GM12878 (cell line): ENCODE measurements around the gene MESP2. TPM values are rescaled to one million over a fixed set of nuclear protein-coding genes. Genes with fewer than 3 reads are reported as not detected.

Experiments
- ATAC-seq: fragments of 200-7000 bp; cut with Tn5 transposase; 3 replicates; pipeline ENCODE4 v1.9.1; 2020; ENCODE audit warnings: mild to moderate bottlenecking, moderate library complexity
- BruUV-seq: library from RNA; stranded (reverse); fragments of 400-500 nt; replicated peaks from 2 replicates; lab custom pipeline; 2021; lab: Mats Ljungman, UMichigan
- CTCF ChIA-PET: fragments of 300-600 bp; sonication (Branson Sonifier 250); formaldehyde crosslinking; extraction: SDS; loops from one replicate; lab custom pipeline; 2021; ENCODE audit warnings: inconsistent platforms; lab: Yijun Ruan, JAX
- POLR2A ChIA-PET: fragments of 350-600 bp; formaldehyde crosslinking; extraction: SDS; loops from one replicate; lab custom pipeline; 2021; ENCODE audit warnings: inconsistent platforms; lab: Charles Lee
- RAD21 ChIA-PET: fragments of 300-600 bp; sonication (Branson Sonifier 250); formaldehyde crosslinking; loops from one replicate; lab custom pipeline; 2023; ENCODE audit warnings: antibody characterized with exemption; ENCODE audit not compliant: unreplicated experiment; lab: Charles Lee
- SMC1A ChIA-PET: fragments of 300-600 bp; sonication (Branson Sonifier 250); formaldehyde crosslinking; loops from one replicate; lab custom pipeline; 2023; ENCODE audit not compliant: unreplicated experiment, uncharacterized antibody; lab: Charles Lee
- DNase-seq: peaks from one replicate; pipeline ENCODE4 v3.0.0-alpha.2; 2011; ENCODE audit warnings: low read depth, low spot score
- FAIRE-seq: peaks from 3 replicates; lab custom pipeline; 2011; peaks lifted over from hg19 to GRCh38; lab: Jason Lieb, UNC
- H2AFZ ChIP-seq: 2 replicates; pipeline ENCODE4 v1.6.0; 2011; ENCODE audit warnings: low read depth, low read length, control low read depth; ENCODE audit not compliant: control insufficient read depth
- H3K27ac ChIP-seq: 2 replicates; pipeline ENCODE4 v1.5.1; 2011; ENCODE audit warnings: control low read depth; ENCODE audit not compliant: control insufficient read depth, insufficient read depth
- H3K27me3 ChIP-seq, 2 experiments: replicated peaks in 1 of 2; 2 replicates each; pipeline versions ENCODE4 v1.6.0 to v1.6.1; 2011; ENCODE audit warnings: low read length in 1 of 2; ENCODE audit not compliant: control insufficient read depth in 2 of 2, insufficient read depth in 2 of 2
- H3K36me3 ChIP-seq, 2 experiments: 2 replicates each; pipeline ENCODE4 v1.5.1; 2011; ENCODE audit warnings: low read length in 1 of 2; ENCODE audit not compliant: control insufficient read depth in 2 of 2, insufficient read depth in 2 of 2
- H3K4me1 ChIP-seq: 2 replicates; pipeline ENCODE4 v1.6.1; 2011; ENCODE audit warnings: mild to moderate bottlenecking, low read length, moderate library complexity, mixed read lengths; ENCODE audit not compliant: control insufficient read depth, insufficient read depth
- H3K4me2 ChIP-seq: 2 replicates; pipeline ENCODE4 v1.6.0; 2011; ENCODE audit warnings: control low read depth; ENCODE audit not compliant: control insufficient read depth, insufficient read depth
- H3K4me3 ChIP-seq: fragments of 200-600 bp; sonication (generic); 2 replicates; pipeline ENCODE4 v1.5.1; 2016
- H3K79me2 ChIP-seq: 2 replicates; pipeline ENCODE4 v1.6.0; 2011; ENCODE audit warnings: low read length; ENCODE audit not compliant: control insufficient read depth, insufficient read depth
- H3K9ac ChIP-seq: 2 replicates; pipeline ENCODE4 v1.8.0; 2011; ENCODE audit warnings: low read length, control low read depth, mixed read lengths; ENCODE audit not compliant: control insufficient read depth, insufficient read depth
- H3K9me3 ChIP-seq: replicated peaks from 3 replicates; pipeline ENCODE4 v1.5.1; 2011; ENCODE audit warnings: mild to moderate bottlenecking, low read length; ENCODE audit not compliant: control insufficient read depth, insufficient read depth
- H4K20me1 ChIP-seq: 2 replicates; pipeline ENCODE4 v1.6.0; 2011; ENCODE audit not compliant: control insufficient read depth, insufficient read depth
- EED ChIP-seq: sonication (generic); IDR thresholded peaks from 2 replicates; pipeline ENCODE4 v1.6.1; 2016; ENCODE audit warnings: antibody characterized with exemption, low read depth
- MTA2 ChIP-seq: fragments of 450-650 bp; IDR thresholded peaks from 2 replicates; pipeline ENCODE4 v1.6.1; 2016; ENCODE audit warnings: low read depth, mild to moderate bottlenecking, moderate library complexity
- MYB ChIP-seq: fragments of 150-350 bp; IDR thresholded peaks from 2 replicates; pipeline ENCODE4 v1.6.1; 2014; ENCODE audit warnings: mild to moderate bottlenecking, low read depth, low read length, borderline replicate concordance
- NBN ChIP-seq: fragments of 450-650 bp; IDR thresholded peaks from 2 replicates; pipeline ENCODE4 v1.6.1; 2016
- PAX8 ChIP-seq: fragments of 450-650 bp; IDR thresholded peaks from 2 replicates; pipeline ENCODE4 v1.6.1; 2017; ENCODE audit warnings: mild to moderate bottlenecking, moderate library complexity
- WGBS: methylation state at CpG from one replicate; pipeline ENCODE4 v1.1.6; 2016; ENCODE audit warnings: low lambda C conversion rate; ENCODE audit not compliant: insufficient replicate concordance, insufficient coverage; ENCODE audit errors: missing lambda C conversion rate; 5-methylcytosine and 5-hydroxymethylcytosine counted together
- in situ Hi-C: fragments of 300-500 bp; cut with MboI; formaldehyde crosslinking; loops from 9 replicates; pipeline ENCODE4 v1.14.3; 2018; ENCODE audit warnings: mixed read lengths
- intact Hi-C: fragments of 100-400 bp; cut with micrococcal nuclease; formaldehyde crosslinking; loops from one replicate; pipeline ENCODE4 v1.14.2; 2022; ENCODE audit not compliant: unreplicated experiment
- polyA plus RNA-seq, 11 experiments: library from polyadenylated mRNA; depleted of rRNA in 4 of 11; unstranded in 6 of 11; stranded (reverse) in 5 of 11; fragments of >200 nt; fragmentation: Nextera tagmentation in 4 of 11; fragmentation: Illumina TruSeq in 1 of 11; extraction: Ambion mirVana in 4 of 11; extraction: Trizol in 1 of 11; gene quantifications; 1 replicate in 1 of 11; 2 replicates in 10 of 11; pipeline versions ENCODE4 v1.2.1 to v1.2.3, GENCODE V29; 2011 to 2016; ENCODE audit warnings: inconsistent platforms in 2 of 11, missing spikeins in 2 of 11, low read depth in 1 of 11
- total RNA-seq, 4 experiments: library from RNA; depleted of rRNA in 3 of 4; stranded (reverse); fragments of >200 nt in 3 of 4; fragmentation: Illumina TruSeq in 1 of 4; extraction: Trizol in 1 of 4; gene quantifications; 2 replicates each; pipeline versions ENCODE4 v1.2.1 to v1.2.3, GENCODE V29; 2013 to 2021
- TF ChIP-seq, protein P1 (sequence below): fragments of 450-650 bp; IDR thresholded peaks from 2 replicates; pipeline ENCODE4 v1.6.1; 2017; ENCODE audit warnings: mild to moderate bottlenecking, moderate library complexity

Gene MESP2
- total and polyA plus RNA-seq, 10 of the 15 experiments (the other 5 are each of a cell fraction or from before 2014, with no cell fraction given): 0.04 TPM; not detected in 9

DNA sequence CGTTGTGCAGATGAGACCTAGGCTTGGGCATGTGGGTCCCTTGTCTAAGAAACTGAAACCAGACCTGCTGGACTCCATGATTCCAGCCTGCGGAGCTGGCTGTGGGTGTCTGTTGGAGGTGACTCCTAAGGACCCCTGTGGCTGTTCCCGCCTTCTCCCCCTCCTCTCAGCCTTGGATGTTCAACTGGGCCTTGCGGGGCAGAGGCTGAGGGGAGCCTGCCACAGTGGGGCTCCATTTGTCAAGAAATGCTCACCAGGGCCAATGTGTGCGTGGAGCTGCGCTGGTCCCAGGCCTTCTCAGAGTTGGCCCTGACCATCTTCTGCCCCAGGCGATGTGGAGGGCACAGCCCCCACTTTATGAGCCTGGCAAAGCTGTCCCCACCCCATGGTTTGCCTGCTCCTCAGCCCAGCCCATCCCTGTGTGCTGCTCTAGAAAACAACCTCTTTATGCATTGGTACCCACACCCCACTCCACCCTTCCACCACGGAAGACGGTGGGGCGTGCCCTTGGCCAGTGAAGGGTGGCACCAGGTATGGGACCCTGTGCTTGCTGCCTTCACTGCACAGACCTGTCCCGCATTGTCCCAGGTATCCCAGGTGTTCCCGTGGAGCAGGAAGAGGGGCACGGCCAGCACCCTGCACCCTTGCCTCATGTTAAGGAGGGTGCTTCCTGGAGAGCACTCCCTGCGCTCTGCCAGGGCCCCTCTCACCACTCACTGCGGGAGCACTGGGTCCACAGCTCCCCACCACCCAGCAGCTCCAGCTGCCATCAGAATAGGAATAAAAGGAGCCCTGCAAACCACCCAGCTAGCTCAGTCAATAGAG, 7.9 kb downstream of the MESP2 start:
- peaks cover 2% of the 10 kb centered on the region; the same call in 2 of the 3 replicates for H3K9me3 ChIP-seq
- no peaks in the 10 kb centered on the region for H3K79me2 ChIP-seq
- no peak for DNase-seq
- BruUV-seq: no TSS peak
- no peak overlapping the region for H2AFZ ChIP-seq
- ATAC-seq: no peak
- intact Hi-C loops (no loop called here), in situ Hi-C loops (no loop called here)
- H3K27me3 ChIP-seq: no peaks in the 10 kb centered on the region
- H3K4me1 ChIP-seq: peaks cover 23% of the 10 kb centered on the region
- TF ChIP-seq MYB: no peak
- TF ChIP-seq MTA2: no peak
- TF ChIP-seq NBN: no peak
- TF ChIP-seq PAX8: no peak
- no peak for TF ChIP-seq EED
- TF ChIP-seq, protein P1, sequence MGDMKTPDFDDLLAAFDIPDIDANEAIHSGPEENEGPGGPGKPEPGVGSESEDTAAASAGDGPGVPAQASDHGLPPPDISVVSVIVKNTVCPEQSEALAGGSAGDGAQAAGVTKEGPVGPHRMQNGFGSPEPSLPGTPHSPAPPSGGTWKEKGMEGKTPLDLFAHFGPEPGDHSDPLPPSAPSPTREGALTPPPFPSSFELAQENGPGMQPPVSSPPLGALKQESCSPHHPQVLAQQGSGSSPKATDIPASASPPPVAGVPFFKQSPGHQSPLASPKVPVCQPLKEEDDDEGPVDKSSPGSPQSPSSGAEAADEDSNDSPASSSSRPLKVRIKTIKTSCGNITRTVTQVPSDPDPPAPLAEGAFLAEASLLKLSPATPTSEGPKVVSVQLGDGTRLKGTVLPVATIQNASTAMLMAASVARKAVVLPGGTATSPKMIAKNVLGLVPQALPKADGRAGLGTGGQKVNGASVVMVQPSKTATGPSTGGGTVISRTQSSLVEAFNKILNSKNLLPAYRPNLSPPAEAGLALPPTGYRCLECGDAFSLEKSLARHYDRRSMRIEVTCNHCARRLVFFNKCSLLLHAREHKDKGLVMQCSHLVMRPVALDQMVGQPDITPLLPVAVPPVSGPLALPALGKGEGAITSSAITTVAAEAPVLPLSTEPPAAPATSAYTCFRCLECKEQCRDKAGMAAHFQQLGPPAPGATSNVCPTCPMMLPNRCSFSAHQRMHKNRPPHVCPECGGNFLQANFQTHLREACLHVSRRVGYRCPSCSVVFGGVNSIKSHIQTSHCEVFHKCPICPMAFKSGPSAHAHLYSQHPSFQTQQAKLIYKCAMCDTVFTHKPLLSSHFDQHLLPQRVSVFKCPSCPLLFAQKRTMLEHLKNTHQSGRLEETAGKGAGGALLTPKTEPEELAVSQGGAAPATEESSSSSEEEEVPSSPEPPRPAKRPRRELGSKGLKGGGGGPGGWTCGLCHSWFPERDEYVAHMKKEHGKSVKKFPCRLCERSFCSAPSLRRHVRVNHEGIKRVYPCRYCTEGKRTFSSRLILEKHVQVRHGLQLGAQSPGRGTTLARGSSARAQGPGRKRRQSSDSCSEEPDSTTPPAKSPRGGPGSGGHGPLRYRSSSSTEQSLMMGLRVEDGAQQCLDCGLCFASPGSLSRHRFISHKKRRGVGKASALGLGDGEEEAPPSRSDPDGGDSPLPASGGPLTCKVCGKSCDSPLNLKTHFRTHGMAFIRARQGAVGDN: no peak
- no peak overlapping the region for H3K4me2 ChIP-seq
- ChIA-PET POLR2A (interaction anchor here (1.0 kb wide), 1 partner anchor 91 kb away, joined by 3 read pairs; no protein-coding TSS in a partner anchor), SMC1A (interaction anchor here (0.9 to 1.5 kb wide), 2 partner anchors 11 to 23 kb away, joined by 3 to 6 read pairs; no protein-coding TSS in a partner anchor), RAD21 (interaction anchor here (1.7 kb wide), 1 partner anchor 91 kb away, joined by 7 read pairs; no protein-coding TSS in a partner anchor), CTCF (interaction anchor here (1.5 to 3.5 kb wide), 2 partner anchors 23 to 91 kb away, joined by 4 to 27 read pairs; no protein-coding TSS in a partner anchor)
- H3K27ac ChIP-seq: no peak overlapping the region
- 59% methylated on average over 15 of the region's 15 CpGs for WGBS
- no peaks in the 10 kb centered on the region for H4K20me1 ChIP-seq
- H3K36me3 ChIP-seq: no peaks in the 10 kb centered on the region
- no peak overlapping the region for H3K4me3 ChIP-seq
- no peak for FAIRE-seq
- no peak overlapping the region for H3K9ac ChIP-seq
